HG02852 (cell line): Measurements from ENCODE around the gene SLX9.

Source experiments
- ATAC-seq: cut with Tn5 transposase; IDR thresholded peaks from one replicate; pipeline ENCODE4 v1.9.1; 2021; ENCODE audit warnings: mild to moderate bottlenecking, moderate library complexity; ENCODE audit not compliant: unreplicated experiment

SLX9 gene

DNA sequence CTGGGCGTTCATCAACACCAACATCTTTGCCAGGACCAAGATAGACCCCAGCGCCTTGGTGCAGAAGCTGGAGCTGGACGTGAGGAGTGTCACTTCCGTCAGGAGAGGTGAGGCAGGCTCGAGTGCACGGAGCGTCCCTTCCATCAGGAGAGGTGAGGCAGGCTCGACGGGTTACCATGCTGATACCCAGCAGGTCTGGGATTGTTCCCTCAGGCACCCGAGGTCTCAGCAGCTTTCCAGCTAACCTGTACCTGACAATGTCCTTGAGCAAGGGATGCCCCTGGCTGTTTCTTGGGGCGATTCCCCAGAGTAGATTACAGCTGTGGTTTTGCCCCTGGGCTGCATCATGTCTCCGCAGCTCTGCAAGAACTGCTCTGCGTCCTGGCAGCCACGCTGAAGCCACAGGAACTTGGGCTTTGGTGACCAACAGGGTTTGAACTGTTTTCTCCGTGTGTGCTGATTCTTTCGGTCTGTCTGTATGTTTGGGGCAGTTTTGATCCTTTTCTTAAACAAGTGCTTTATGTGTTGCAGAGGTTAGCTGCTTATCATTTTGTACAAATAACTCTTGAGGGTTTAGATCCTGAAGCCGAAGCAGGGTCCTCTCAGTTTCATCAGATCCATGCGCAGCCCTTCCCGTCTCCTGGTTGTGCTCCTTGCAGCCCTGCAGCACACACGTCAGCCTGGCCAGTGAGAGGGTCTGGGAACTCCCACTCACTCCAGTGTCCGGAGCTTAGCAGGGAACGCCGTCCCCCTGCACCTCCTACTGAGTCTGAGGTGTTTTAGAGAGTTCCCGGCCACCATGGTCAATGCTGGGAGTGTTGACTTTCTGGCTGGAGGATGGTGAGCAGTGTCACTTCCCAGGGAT lies 4.1 kb downstream of the SLX9 start:
- no peak for ATAC-seq

DNA sequence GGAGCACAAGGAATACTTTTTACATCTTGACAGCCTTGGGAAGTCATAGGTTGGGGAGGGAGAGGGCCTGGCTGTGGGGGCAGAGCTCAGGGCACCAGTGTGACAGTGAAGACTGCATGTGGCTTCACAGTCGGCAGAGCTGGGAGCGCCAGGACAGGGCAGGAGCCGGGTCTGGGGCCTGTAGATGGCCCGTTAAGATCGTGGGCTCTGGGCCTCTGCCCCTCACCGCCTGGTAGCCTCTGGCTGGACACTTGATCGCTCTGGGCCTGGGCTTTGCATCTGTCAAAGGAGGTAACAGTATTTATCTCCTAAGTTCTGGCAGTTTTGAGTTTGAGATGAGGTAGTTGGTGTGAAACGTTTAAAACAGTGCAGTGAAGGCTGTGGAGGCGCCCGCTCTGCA lies 4.8 kb downstream of the SLX9 start:
- no peak for ATAC-seq

GRCh38 chr21:44946254-44947041 lies 6.6 kb downstream of the SLX9 start:
- ATAC-seq, result no peak

GRCh38 chr21:44947111-44947929 lies 7.5 kb downstream of the SLX9 start:
- no peak for ATAC-seq

DNA sequence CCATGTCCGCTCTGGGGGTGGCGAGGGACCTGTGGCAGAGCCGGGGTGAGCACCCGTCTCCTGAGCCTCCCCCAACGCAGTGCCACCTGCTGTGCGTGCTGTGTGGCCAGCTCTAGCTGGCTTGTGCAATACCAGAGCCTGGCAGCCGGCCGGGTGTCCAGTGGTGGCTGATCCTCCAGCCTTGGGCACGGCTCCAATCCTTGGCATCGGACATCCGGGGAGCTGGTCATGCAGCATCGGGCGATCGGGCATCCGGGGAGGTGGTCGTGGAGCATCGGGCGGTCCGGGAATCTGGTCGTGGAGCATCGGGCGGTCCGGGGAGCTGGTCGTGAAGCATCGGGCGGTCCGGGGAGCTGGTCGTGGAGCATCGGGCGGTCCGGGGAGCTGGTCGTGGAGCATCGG lies 8.1 kb downstream of the SLX9 start:
- ATAC-seq, result no peak

GRCh38 chr21:44948426-44949120 lies 8.7 kb downstream of the SLX9 start:
- no peak for ATAC-seq

GRCh38 chr21:44949161-44949778 lies 9.4 kb downstream of the SLX9 start:
- ATAC-seq, result no peak

DNA sequence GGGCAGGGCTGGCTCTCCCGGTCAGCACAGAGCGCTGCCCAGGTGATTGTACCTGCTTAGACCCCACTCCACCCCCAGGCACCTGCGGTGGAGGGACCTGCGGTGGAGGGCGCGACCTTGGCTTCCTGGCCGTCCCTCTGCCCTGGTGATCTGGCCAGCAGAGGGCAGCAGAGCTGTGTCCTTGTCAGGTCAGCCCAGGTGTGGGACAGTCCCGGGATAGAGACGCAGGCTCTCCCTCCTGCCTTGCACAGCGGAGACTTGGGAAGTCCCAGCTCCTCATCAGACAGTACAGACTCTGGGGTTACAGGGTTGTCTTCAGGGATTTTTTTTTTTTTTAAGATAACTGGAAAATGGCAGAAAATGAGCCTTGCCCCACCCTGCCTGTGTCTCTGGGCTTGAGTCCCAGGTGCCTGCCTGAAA lies 10.0 kb downstream of the SLX9 start:
- ATAC-seq, result no peak

- ATAC-seq, result no peak
Observed at GRCh38 chr21:44950351-44950750, 10.5 kb downstream of the SLX9 start.

- ATAC-seq, result no peak
Observed at GRCh38 chr21:44951186-44951915, 11.5 kb downstream of the SLX9 start.

- ATAC-seq, result no peak
Observed at GRCh38 chr21:44952116-44952928, 12.5 kb downstream of the SLX9 start.

- ATAC-seq, result no peak
Observed at GRCh38 chr21:44952929-44953627, 13.2 kb downstream of the SLX9 start.

DNA sequence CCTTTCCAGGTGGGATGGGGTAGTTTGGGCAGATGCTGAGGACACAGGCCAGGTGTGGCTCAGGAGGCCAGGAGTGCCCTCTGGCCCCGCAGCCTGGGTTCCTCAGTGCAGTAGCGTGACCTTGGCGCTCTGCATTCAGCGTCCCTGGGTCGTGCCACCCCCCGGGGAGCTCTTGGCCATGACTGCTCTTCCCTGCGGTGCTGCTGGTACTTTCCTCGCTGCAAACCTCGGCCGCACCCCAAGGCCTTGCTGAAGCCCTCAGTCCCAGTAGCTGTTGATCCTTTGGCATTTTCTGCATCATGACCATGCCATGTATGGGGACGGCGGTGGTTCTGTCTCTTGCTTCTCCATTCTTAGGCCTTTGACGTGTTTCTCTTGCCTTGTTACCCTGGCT lies 13.8 kb downstream of the SLX9 start:
- ATAC-seq, result no peak

DNA sequence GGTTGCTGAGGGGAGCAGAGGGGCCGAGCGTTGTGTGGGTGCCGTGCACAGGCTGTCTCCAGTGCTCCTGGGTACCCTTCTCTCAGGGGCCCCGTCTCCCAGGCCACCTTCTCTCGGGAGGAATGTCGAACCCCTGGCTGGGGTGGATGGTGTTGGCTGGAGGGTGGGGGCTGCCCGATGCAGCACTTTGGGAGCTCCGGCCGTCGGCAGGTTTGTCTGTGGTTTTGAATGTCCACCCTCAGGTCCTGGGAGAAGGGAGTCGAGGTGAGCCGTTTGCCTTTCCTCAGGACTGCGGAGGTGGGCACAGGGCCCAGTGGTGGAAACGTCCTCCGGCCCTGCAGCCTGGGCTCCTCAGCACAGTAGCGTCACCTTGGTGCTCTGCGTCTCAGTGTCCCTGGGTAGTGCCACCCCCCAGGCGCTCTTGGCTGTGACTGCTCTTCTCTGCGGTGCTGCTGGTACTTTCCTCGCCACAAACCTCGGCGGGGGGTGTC lies 14.5 kb downstream of the SLX9 start:
- no peak for ATAC-seq

DNA sequence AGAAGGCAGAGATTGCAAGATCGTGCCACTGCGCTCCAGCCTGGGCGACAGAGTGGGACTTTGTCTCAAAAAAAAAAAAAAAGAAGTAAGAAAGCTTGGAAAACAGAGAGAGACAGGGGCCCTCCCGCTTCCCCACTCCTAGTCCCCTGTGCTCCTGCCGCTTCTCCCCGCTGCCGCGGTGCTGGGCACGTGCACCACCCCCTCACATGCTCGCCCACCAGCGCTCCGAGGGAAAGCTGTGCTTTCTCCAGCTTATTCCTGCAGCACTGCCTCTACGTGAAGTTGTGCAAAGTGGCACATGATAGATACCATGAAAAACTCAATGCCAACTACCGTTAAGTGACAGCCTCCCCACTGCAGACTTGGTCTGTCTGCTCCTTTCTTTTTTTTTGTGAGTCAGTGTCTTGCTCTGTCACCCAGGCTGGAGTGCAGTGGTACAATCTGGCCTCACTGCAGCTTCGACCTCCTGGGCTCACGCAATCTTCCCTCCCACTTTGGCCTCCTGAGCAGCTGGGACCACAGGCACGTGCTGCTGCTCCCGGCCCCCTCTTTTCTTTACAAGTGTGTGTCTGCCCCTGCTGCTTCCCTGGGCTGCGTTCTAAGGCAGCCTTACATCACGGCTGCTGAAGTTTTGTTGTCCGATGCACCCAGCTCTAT lies 15.4 kb downstream of the SLX9 start:
- ATAC-seq, result no peak

- ATAC-seq, result no peak
Observed at GRCh38 chr21:44955798-44956175, 16.0 kb downstream of the SLX9 start.

DNA sequence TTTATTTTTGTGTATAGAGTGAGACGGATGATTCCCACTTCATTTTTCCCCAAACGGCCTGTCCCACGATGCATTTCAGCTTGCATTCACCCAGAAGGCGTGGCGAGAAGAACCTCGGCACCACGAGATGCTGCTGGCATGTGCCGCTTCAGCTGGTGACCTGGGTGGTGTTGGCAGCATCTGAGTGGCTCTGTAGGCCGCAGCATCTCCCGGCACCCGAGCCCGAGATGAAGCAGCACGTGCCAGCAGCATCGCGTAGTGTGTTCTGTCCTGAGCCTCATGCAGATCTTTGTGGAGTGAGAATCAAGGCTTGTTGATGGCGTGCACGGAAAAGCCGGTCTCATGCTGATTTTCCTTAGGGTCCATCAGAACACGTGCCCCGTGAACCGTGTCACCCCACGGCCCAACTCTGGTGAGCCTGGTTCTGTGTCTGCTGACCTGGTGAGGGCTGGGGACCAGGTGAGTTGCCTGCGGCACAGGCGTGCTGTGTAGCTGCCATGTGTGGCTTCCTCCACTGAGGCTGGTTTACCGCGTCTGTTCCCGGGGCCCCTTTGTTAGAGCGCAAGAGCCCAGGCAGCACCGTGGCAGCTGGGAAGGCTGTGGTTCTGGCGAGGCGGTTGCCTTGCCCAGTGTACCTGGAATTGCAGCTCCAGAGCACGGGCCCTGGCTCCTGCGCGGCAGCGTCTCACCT lies 16.7 kb downstream of the SLX9 start:
- ATAC-seq, result no peak
